Upper lobe of left lung (tissue), 4 donors: Measurements from ENCODE around the gene C4B.
"Not testable (repeated sequence)": the region's sequence is repeated elsewhere in the genome, so short reads cannot be mapped to it uniquely, and the experiment has no call there.

Experiments
- CTCF ChIP-seq, 6 experiments: fragments of 450-650 bp in 4 of 6; fragments of 200-600 bp in 2 of 6; sonication (generic) in 2 of 6; IDR thresholded peaks; one replicate each; pipeline ENCODE4 v1.5.1; 2016 to 2019; ENCODE audit warnings: antibody characterized with exemption in 6 of 6
- POLR2A ChIP-seq, 4 donors: fragments of 450-650 bp; IDR thresholded peaks; one replicate each; pipeline ENCODE4 v1.5.1; 2016 to 2017; ENCODE audit warnings: antibody characterized with exemption in 4 of 4, mild to moderate bottlenecking in 2 of 4

- TF ChIP-seq CTCF, POLR2A (IDR thresholded peaks at IDR 0.05): not testable (repeated sequence)
These were observed 20.9 kb downstream of the C4B start for GRCh38 chr6:32035283-32036013.
